GM10266 (cell line): ENCODE results near the gene RAB35.

ENCODE experiments used
- DNase-seq: peaks from one replicate; pipeline ENCODE4 v3.0.0; 2012; ENCODE audit errors: extremely low spot score
- CTCF ChIP-seq: IDR thresholded peaks from 2 replicates; pipeline ENCODE4 v1.5.1; 2012; ENCODE audit warnings: mild to moderate bottlenecking, low read depth; ENCODE audit not compliant: control insufficient read depth, insufficient read depth; ENCODE audit errors: missing control alignments

Gene RAB35

GRCh38 chr12:120106151-120106550 is 10.4 kb downstream of the RAB35 start:
- DNase-seq, result no peak
- no peak for TF ChIP-seq CTCF

DNA sequence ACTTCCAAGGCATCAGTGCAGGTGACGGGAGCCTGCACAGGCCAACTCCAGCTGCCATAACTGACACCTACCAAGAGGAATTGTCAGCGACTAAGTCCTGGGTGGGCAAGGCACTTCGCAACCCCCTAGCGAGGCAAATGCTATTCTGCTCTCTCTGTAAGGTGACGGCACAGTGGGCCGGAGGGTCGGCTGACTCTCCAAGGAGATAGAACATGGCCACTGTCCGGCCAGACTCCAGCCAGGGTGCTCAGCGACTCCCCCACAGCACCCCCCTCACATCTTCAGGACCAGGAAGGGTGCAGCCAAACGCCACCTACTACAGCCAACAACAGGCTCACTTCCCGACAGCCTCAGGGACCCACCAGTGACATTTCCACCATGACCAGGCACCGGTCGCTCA is 13.2 kb downstream of the RAB35 start:
- no peak for DNase-seq
- TF ChIP-seq CTCF, result no peak

DNA sequence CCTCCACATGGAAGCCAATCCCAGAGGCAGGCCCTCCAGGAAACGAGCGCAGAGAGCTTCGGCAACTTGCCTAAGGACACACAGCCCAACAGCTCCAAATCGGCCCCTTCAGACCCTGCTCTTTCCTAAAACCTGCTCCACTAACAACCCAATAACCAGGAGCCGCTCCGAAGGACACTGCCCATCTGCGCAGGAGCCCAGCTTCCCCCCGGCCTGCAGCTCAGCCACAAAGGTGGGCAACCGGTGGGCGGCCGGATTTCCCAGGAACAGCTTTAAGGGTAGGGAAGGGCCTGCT is 13.6 kb downstream of the RAB35 start:
- no peak for DNase-seq
- no peak for TF ChIP-seq CTCF

DNA sequence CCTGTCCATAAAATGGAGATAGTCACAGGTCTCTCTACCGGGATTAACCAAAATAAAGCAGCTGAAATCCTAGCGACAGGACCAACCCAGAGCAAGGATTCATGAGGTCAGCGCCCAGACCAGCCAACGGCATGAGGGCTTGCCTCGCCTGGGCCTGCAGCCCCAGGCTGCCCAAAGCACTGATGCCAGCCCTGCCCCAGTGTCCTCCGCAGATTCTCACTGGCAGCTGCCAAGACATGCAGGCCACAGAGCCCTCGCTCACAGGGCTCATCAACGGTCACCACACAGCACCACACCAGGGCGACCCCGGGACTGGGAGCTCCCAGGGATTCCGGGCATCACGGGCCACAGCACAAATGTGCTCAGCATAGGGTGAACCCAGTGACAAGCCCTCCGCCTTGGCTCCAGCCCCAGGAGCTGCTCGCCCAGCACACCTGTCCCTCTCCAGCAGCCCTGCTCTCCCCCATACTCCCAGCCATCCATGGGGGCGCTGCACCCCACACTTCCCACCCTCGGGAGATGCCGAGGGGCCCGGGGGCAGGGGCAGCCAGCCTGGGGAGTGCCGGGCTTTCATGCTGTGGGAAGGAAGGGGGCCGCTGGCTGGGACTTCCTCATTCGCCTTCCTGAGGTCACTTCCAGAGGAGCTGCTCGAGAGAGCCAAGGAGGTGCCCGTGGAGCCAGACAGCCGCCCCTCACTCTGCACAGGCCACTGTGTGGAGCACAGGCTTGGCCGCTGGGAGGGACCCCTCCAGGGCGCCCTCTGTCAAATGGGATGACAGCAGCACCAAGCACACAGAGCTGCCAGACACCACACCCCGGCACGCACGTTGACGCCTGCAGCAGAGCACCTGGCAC is 14.1 kb downstream of the RAB35 start:
- no peak for DNase-seq
- TF ChIP-seq CTCF, result no peak

- DNase-seq, result no peak
- no peak for TF ChIP-seq CTCF
These were observed 14.9 kb downstream of the RAB35 start for GRCh38 chr12:120101617-120102016.

GRCh38 chr12:120101182-120101581 is 15.4 kb downstream of the RAB35 start:
- DNase-seq, result no peak
- TF ChIP-seq CTCF, result no peak

GRCh38 chr12:120100630-120101029 is 15.9 kb downstream of the RAB35 start:
- no peak for TF ChIP-seq CTCF

More at GRCh38 chr12:120100630-120101029, 15.9 kb downstream of the RAB35 start:
- no peak for DNase-seq
